Activated CD4-positive, alpha-beta T cell treated with anti-CD3 and anti-CD28 coated beads, Interleukin-2, Interleukin-6, amounts not matched to agents 100 ng/mL and 50 ng/mL, durations not matched to agents 16 hours and 8 hours (primary cell): Measurements from ENCODE around the gene GRXCR1.

ENCODE experiments used
- DNase-seq: peaks from one replicate; pipeline ENCODE4 v3.0.0-alpha.2; 2020

Gene GRXCR1

GRCh38 chr4:42892413-42892812 is at the start of gene GRXCR1:
Gene GRXCR1 (plus strand): TSS chr4:42892713. CDS start chr4:42893267, 554 bp downstream.
- DNase-seq, result no peak

- no peak for DNase-seq
Observed at GRCh38 chr4:42843694-42844093, 48.8 kb upstream of the GRXCR1 start.

- no peak for DNase-seq
Observed at GRCh38 chr4:42844422-42845070, 48.0 kb upstream of the GRXCR1 start.

- no peak for DNase-seq
Observed at GRCh38 chr4:42845586-42845985, 46.9 kb upstream of the GRXCR1 start.

- DNase-seq, result no peak
Observed at GRCh38 chr4:42855779-42856178, 36.7 kb upstream of the GRXCR1 start.

GRCh38 chr4:42865572-42866189 is 26.8 kb upstream of the GRXCR1 start:
- DNase-seq, result peak; percentile 71

GRCh38 chr4:42871261-42871660 is 21.3 kb upstream of the GRXCR1 start:
- DNase-seq, result no peak

GRCh38 chr4:42871671-42872290 is 20.7 kb upstream of the GRXCR1 start:
- DNase-seq, result no peak

- DNase-seq, result no peak
Observed at GRCh38 chr4:42878863-42879262, 13.7 kb upstream of the GRXCR1 start.

GRCh38 chr4:42881253-42881652 is 11.3 kb upstream of the GRXCR1 start:
- no peak for DNase-seq

GRCh38 chr4:42891644-42892043 is 869 bp upstream of the GRXCR1 start:
- no peak for DNase-seq

GRCh38 chr4:42895452-42895851 is 2.9 kb downstream of the GRXCR1 start:
- no peak for DNase-seq

GRCh38 chr4:42904986-42905385 is 12.5 kb downstream of the GRXCR1 start:
- DNase-seq, result no peak

- no peak for DNase-seq
Observed at GRCh38 chr4:42905591-42905990, 13.1 kb downstream of the GRXCR1 start.

- DNase-seq, result no peak
Observed at GRCh38 chr4:42906341-42906740, 13.8 kb downstream of the GRXCR1 start.

GRCh38 chr4:42906891-42907759 is 14.6 kb downstream of the GRXCR1 start:
- no peak for DNase-seq

- DNase-seq, result no peak
Observed at GRCh38 chr4:42910459-42910858, 17.9 kb downstream of the GRXCR1 start.

- no peak for DNase-seq
Observed at GRCh38 chr4:42914937-42915336, 22.4 kb downstream of the GRXCR1 start.

- no peak for DNase-seq
Observed at GRCh38 chr4:42915484-42915883, 23.0 kb downstream of the GRXCR1 start.

GRCh38 chr4:42917296-42917695 is 24.8 kb downstream of the GRXCR1 start:
- DNase-seq, result no peak

GRCh38 chr4:42923431-42923830 is 30.9 kb downstream of the GRXCR1 start:
- DNase-seq, result no peak

GRCh38 chr4:42925921-42926320 is 33.4 kb downstream of the GRXCR1 start:
- DNase-seq, result no peak

GRCh38 chr4:42927946-42928345 is 35.4 kb downstream of the GRXCR1 start:
- no peak for DNase-seq
